ENCODE measurements around the gene DNASE1L2.

DNASE1L2 gene

GRCh38 chr16:2226245-2226793 lies 9.9 kb upstream of the DNASE1L2 start:
- DNase-seq (ENCODE audit: low read depth in 3 of 3), result no peak

- DNase-seq (ENCODE audit: low read depth in 3 of 3), result no peak
Measured at GRCh38 chr16:2226918-2227317, 9.3 kb upstream of the DNASE1L2 start.

GRCh38 chr16:2228161-2228824 lies 8.0 kb upstream of the DNASE1L2 start:
- no peak for DNase-seq (ENCODE audit: low read depth in 3 of 3)

GRCh38 chr16:2229091-2229490 lies 7.2 kb upstream of the DNASE1L2 start:
- DNase-seq (ENCODE audit: low read depth in 3 of 3), result no peak

GRCh38 chr16:2229632-2230250 lies 6.5 kb upstream of the DNASE1L2 start:
- no peak for DNase-seq (ENCODE audit: low read depth in 3 of 3)

- no peak for DNase-seq (ENCODE audit: low read depth in 3 of 3)
Measured at GRCh38 chr16:2230376-2230775, 5.9 kb upstream of the DNASE1L2 start.

GRCh38 chr16:2231016-2231931 lies 5.0 kb upstream of the DNASE1L2 start:
- DNase-seq (ENCODE audit: low read depth in 3 of 3), result no peak

- DNase-seq (ENCODE audit: low read depth in 3 of 3), result no peak
Measured at GRCh38 chr16:2232094-2232990, 3.9 kb upstream of the DNASE1L2 start.

GRCh38 chr16:2233046-2233775 lies 3.0 kb upstream of the DNASE1L2 start:
- no peak for DNase-seq (ENCODE audit: low read depth in 3 of 3)

- DNase-seq (ENCODE audit: low read depth in 3 of 3), result no peak
Measured at GRCh38 chr16:2233872-2234812, 2.1 kb upstream of the DNASE1L2 start.

- no peak for DNase-seq (ENCODE audit: low read depth in 3 of 3)
Measured at GRCh38 chr16:2234813-2235170, 1.5 kb upstream of the DNASE1L2 start.

GRCh38 chr16:2235234-2235651 lies 1.0 kb upstream of the DNASE1L2 start:
- DNase-seq (ENCODE audit: low read depth in 3 of 3), result no peak

- DNase-seq (ENCODE audit: low read depth in 3 of 3), result no peak
Measured at GRCh38 chr16:2235695-2236336, 428 bp upstream of the DNASE1L2 start.

GRCh38 chr16:2237102-2237482 lies 848 bp downstream of the DNASE1L2 start:
- DNase-seq (ENCODE audit: low read depth in 3 of 3), result no peak

GRCh38 chr16:2237493-2238149 lies 1.4 kb downstream of the DNASE1L2 start:
- no peak for DNase-seq (ENCODE audit: low read depth in 3 of 3)

GRCh38 chr16:2238150-2238837 lies 2.0 kb downstream of the DNASE1L2 start:
- no peak for DNase-seq (ENCODE audit: low read depth in 3 of 3)

- DNase-seq (ENCODE audit: low read depth in 3 of 3), result no peak
Measured at GRCh38 chr16:2238838-2239675, 2.8 kb downstream of the DNASE1L2 start.

All from stimulated activated CD4-positive, alpha-beta T cell treated with anti-CD3 and anti-CD28 coated beads, TNF-alpha, amount 100 ng/mL, for 48 hours (primary cell).